Panc1 (cell line): Measurements from ENCODE around the gene SLC44A1. TPM values are rescaled to one million over a fixed set of nuclear protein-coding genes. Genes with fewer than 3 reads are reported as not detected.

Experiments used
- ATAC-seq: fragments of 200-7000 bp; cut with Tn5 transposase; 2 replicates; pipeline ENCODE4 v1.9.1; 2020; ENCODE audit warnings: mild to moderate bottlenecking, moderate library complexity
- BruUV-seq: library from RNA; stranded (reverse); fragments of 400-500 nt; replicated peaks from 2 replicates; lab custom pipeline; 2021; lab: Mats Ljungman, UMichigan
- CTCF ChIA-PET: fragments of 300-600 bp; sonication (Branson Sonifier 250); formaldehyde crosslinking; loops from one replicate; lab custom pipeline; 2022; ENCODE audit warnings: antibody characterized with exemption; lab: Charles Lee
- POLR2A ChIA-PET: fragments of 300-600 bp; sonication (Branson Sonifier 250); formaldehyde crosslinking; loops from one replicate; lab custom pipeline; 2022; ENCODE audit warnings: antibody characterized with exemption; lab: Charles Lee
- DNase-seq: peaks from one replicate; pipeline ENCODE4 v3.0.0-alpha.2; 2010; ENCODE audit warnings: low read depth, low spot score
- H3K27ac ChIP-seq: 2 replicates; pipeline ENCODE4 v1.5.1; 2011; ENCODE audit warnings: mild to moderate bottlenecking, low read length, inconsistent platforms
- H3K27me3 ChIP-seq: fragments of 200-500 bp; sonication (Bioruptor generic); 2 replicates; pipeline ENCODE4 v1.6.0; 2014; ENCODE audit warnings: low read length, inconsistent platforms; ENCODE audit not compliant: control insufficient read depth, insufficient read depth
- H3K36me3 ChIP-seq: fragments of 200-500 bp; sonication (Bioruptor generic); 2 replicates; pipeline ENCODE4 v1.5.1; 2014; ENCODE audit warnings: inconsistent platforms, mild to moderate bottlenecking, low read length, moderate library complexity; ENCODE audit not compliant: control insufficient read depth, insufficient read depth
- H3K4me1 ChIP-seq: 2 replicates; pipeline ENCODE4 v1.5.1; 2011; ENCODE audit warnings: inconsistent platforms, mild to moderate bottlenecking, low read length, moderate library complexity; ENCODE audit not compliant: control insufficient read depth, insufficient read depth
- H3K4me3 ChIP-seq, 2 experiments: 2 replicates each; pipeline ENCODE4 v1.5.1; 2011 to 2012; ENCODE audit warnings: low read depth in 2 of 2, low read length in 2 of 2, mild to moderate bottlenecking in 2 of 2, inconsistent platforms in 1 of 2, moderate library complexity in 1 of 2
- H3K9me3 ChIP-seq: fragments of 200-500 bp; sonication (Bioruptor generic); 2 replicates; pipeline ENCODE4 v1.5.1; 2014; ENCODE audit warnings: low read depth, mild to moderate bottlenecking, inconsistent platforms, low read length, moderate library complexity; ENCODE audit not compliant: control insufficient read depth, insufficient read depth
- POLR2AphosphoS5 ChIP-seq: IDR thresholded peaks from 2 replicates; pipeline ENCODE4 v1.6.1; 2012; ENCODE audit warnings: mild to moderate bottlenecking, low read depth, low read length, moderate library complexity
- SIN3A ChIP-seq: IDR thresholded peaks from 2 replicates; pipeline ENCODE4 v1.6.1; 2012; ENCODE audit warnings: low read depth, mild to moderate bottlenecking, low read length, moderate library complexity, borderline replicate concordance; ENCODE audit not compliant: insufficient read depth
- TCF7L2 ChIP-seq: IDR thresholded peaks from 2 replicates; pipeline ENCODE4 v1.6.1; 2011; ENCODE audit warnings: mild to moderate bottlenecking, low read depth, low read length, inconsistent platforms
- in situ Hi-C: cut with HindIII; loops from 2 replicates; pipeline ENCODE4 v1.10.0; 2016; ENCODE audit warnings: low sequenced_read_pairs, low pct_unique_long_range_greater_than_20kb
- intact Hi-C: fragments of 100-400 bp; cut with micrococcal nuclease; formaldehyde crosslinking; loops from one replicate; pipeline ENCODE4 v1.10.0; 2022; ENCODE audit not compliant: unreplicated experiment
- total RNA-seq: library from RNA; stranded (reverse); gene quantifications from one replicate; pipeline ENCODE4 v1.2.1, GENCODE V29; 2021; ENCODE audit not compliant: unreplicated experiment
- TF ChIP-seq, protein P1 (sequence below): fragments of 450-650 bp; IDR thresholded peaks from 2 replicates; pipeline ENCODE4 v1.5.1; 2017; ENCODE audit warnings: mild to moderate bottlenecking
- TF ChIP-seq, protein P2 (sequence below), 2 experiments: IDR thresholded peaks; 2 replicates each; pipeline ENCODE4 v1.6.1; 2011 to 2012; ENCODE audit warnings: low read depth in 2 of 2, control low read depth in 1 of 2, low read length in 1 of 2, mild to moderate bottlenecking in 1 of 2, moderate library complexity in 1 of 2; ENCODE audit not compliant: insufficient read depth in 1 of 2

SLC44A1 gene
- total RNA-seq, 1 experiment from 2014 or later: 8.7 TPM

DNA sequence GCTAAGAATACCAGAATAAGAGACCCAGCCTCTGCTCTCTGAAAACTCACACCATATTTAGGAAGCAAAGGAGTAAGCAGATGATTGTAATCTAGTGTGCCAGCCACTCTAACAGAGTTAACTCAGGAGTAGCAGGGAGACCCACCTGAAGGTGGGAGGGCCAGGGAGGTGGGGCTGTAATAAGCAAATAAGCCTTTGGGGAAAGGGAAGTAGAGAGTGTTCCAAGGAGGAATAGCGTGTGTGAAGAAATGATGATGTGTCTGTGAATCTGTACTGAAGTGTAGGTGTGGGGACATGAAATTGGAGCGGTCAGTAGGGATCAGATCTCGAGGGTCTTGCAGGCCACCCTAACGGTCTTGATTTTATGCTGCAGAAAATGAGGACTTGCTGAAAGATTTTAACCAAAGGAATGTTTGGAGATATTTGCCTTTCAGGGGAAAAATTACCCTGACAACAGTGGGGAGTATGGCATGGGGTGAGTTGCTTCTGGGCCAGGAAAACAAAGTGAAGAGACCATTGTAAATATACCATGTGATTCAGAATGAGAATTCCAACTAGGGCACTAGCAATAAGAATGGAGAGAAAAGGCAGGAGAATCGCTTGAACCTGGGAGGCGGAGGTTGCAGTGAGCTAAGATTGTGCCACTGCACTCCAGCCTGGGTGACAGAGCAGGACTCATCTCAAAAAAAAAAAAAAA lies 159.2 kb downstream of the SLC44A1 start:
- Histone ChIP-seq H3K27ac (no peak overlapping the region), H3K4me1 (no peaks in the 10 kb centered on the region), H3K4me3 (no peak overlapping the region), H3K9me3 (no peaks in the 10 kb centered on the region), H3K27me3 (no peaks in the 10 kb centered on the region), H3K36me3 (no peaks in the 10 kb centered on the region)
- in situ Hi-C loops: no loop called here
- intact Hi-C loops: no loop called here
- no TSS peak for BruUV-seq
- POLR2A ChIA-PET: interaction anchor here (0.5 kb wide), 1 partner anchor 25 kb away, joined by 4 read pairs; no protein-coding TSS in a partner anchor
- DNase-seq (no peak), ATAC-seq (no peak)
- CTCF ChIA-PET: no interaction called here
- no peak for TF ChIP-seq TCF7L2
- TF ChIP-seq, protein P1, sequence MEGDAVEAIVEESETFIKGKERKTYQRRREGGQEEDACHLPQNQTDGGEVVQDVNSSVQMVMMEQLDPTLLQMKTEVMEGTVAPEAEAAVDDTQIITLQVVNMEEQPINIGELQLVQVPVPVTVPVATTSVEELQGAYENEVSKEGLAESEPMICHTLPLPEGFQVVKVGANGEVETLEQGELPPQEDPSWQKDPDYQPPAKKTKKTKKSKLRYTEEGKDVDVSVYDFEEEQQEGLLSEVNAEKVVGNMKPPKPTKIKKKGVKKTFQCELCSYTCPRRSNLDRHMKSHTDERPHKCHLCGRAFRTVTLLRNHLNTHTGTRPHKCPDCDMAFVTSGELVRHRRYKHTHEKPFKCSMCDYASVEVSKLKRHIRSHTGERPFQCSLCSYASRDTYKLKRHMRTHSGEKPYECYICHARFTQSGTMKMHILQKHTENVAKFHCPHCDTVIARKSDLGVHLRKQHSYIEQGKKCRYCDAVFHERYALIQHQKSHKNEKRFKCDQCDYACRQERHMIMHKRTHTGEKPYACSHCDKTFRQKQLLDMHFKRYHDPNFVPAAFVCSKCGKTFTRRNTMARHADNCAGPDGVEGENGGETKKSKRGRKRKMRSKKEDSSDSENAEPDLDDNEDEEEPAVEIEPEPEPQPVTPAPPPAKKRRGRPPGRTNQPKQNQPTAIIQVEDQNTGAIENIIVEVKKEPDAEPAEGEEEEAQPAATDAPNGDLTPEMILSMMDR: no peak

DNA sequence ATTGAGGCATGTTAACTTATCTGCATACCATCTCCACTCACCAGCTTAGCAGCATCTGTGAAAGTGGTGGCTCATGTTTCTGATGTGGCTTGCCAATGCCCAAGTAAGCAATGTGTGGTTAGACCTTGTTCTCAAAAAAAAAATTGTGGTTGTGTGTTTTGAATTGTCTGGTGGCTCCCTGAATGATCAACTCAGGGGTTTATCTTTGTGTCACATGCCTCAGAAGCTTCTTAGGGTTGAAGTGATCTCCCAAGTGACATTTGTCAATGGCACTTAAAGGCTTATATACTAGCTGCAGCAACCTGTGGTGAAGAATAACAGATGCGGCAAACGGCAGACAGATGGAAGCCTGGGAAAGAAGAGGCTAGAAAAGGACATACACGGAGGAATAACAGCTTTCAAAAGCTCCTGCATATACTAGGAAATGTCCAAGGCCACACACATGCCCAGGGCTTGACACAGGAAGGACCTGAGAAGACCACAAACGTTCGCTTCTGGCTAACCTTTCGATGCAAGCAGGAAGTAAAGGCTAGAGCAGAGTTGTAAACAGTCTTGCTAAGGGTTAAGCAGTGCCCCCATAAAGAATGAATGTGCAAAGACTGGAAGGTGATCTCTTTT lies 161.2 kb downstream of the SLC44A1 start:
- in situ Hi-C loops: no loop called here
- no peak for ATAC-seq
- TF ChIP-seq POLR2AphosphoS5 (no peak), SIN3A (no peak), TCF7L2 (no peak)
- TF ChIP-seq, protein P1: no peak
- TF ChIP-seq, protein P2, sequence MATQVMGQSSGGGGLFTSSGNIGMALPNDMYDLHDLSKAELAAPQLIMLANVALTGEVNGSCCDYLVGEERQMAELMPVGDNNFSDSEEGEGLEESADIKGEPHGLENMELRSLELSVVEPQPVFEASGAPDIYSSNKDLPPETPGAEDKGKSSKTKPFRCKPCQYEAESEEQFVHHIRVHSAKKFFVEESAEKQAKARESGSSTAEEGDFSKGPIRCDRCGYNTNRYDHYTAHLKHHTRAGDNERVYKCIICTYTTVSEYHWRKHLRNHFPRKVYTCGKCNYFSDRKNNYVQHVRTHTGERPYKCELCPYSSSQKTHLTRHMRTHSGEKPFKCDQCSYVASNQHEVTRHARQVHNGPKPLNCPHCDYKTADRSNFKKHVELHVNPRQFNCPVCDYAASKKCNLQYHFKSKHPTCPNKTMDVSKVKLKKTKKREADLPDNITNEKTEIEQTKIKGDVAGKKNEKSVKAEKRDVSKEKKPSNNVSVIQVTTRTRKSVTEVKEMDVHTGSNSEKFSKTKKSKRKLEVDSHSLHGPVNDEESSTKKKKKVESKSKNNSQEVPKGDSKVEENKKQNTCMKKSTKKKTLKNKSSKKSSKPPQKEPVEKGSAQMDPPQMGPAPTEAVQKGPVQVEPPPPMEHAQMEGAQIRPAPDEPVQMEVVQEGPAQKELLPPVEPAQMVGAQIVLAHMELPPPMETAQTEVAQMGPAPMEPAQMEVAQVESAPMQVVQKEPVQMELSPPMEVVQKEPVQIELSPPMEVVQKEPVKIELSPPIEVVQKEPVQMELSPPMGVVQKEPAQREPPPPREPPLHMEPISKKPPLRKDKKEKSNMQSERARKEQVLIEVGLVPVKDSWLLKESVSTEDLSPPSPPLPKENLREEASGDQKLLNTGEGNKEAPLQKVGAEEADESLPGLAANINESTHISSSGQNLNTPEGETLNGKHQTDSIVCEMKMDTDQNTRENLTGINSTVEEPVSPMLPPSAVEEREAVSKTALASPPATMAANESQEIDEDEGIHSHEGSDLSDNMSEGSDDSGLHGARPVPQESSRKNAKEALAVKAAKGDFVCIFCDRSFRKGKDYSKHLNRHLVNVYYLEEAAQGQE (IDR thresholded peaks at IDR 0.05; ENCODE audit: insufficient read depth in 1 of 2, low read depth in 2 of 2, low read length in 1 of 2): no peak
- Histone ChIP-seq H3K27ac (no peak overlapping the region), H3K36me3 (no peaks in the 10 kb centered on the region), H3K27me3 (no peaks in the 10 kb centered on the region), H3K4me1 (no peaks in the 10 kb centered on the region), H3K4me3 (no peak overlapping the region), H3K9me3 (no peaks in the 10 kb centered on the region)
- no TSS peak for BruUV-seq
- no peak for DNase-seq
- POLR2A ChIA-PET: no interaction called here
- intact Hi-C loops: no loop called here
- CTCF ChIA-PET: no interaction called here
